HEK293 (cell line): ENCODE data around the gene NCAPD3.

Experiments used
- CTCF ChIP-seq: fragments of 450-650 bp; formaldehyde crosslinking; IDR thresholded peaks from 2 replicates; pipeline ENCODE4 v1.5.1; 2016; ENCODE audit warnings: missing biosample characterization, missing genetic modification characterization
- ZNF341 ChIP-seq: fragments of 450-650 bp; formaldehyde crosslinking; IDR thresholded peaks from 2 replicates; pipeline ENCODE4; 2016; ENCODE audit warnings: low read depth, missing biosample characterization, missing genetic modification characterization
- ZNF830 ChIP-seq: fragments of 450-650 bp; IDR thresholded peaks from 2 replicates; pipeline ENCODE4 v1.5.0; 2018; ENCODE audit warnings: missing biosample characterization, missing genetic modification characterization, low read depth, mild to moderate bottlenecking, moderate library complexity
- TF ChIP-seq, protein P1 (sequence below): fragments of 450-650 bp; formaldehyde crosslinking; IDR thresholded peaks from 2 replicates; pipeline ENCODE4 v1.5.1; 2016; ENCODE audit warnings: missing biosample characterization, missing genetic modification characterization

- TF ChIP-seq, protein P1, sequence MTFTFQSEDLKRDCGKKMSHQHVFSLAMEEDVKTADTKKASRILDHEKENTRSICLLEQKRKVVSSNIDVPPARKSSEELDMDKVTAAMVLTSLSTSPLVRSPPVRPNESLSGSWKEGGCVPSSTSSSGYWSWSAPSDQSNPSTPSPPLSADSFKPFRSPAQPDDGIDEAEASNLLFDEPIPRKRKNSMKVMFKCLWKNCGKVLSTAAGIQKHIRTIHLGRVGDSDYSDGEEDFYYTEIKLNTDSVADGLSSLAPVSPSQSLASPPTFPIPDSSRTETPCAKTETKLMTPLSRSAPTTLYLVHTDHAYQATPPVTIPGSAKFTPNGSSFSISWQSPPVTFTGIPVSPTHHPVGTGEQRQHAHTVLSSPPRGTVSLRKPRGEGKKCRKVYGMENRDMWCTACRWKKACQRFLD (tag by site-specific recombination): no peak
- no peak for TF ChIP-seq CTCF (tag by site-specific recombination)
- no peak for TF ChIP-seq ZNF341
- TF ChIP-seq ZNF830 (tag by site-specific recombination): no peak
These were observed 6.6 kb upstream of the NCAPD3 start for GRCh38 chr11:134230339-134230738.
